HPDE6-E6E7 (cell line): ENCODE results near the gene C6orf52.

Source experiments
- DNase-seq: peaks from one replicate; pipeline ENCODE4 v3.0.0; 2011; ENCODE audit warnings: missing footprints; ENCODE audit errors: extremely low spot score

The C6orf52 gene

DNA sequence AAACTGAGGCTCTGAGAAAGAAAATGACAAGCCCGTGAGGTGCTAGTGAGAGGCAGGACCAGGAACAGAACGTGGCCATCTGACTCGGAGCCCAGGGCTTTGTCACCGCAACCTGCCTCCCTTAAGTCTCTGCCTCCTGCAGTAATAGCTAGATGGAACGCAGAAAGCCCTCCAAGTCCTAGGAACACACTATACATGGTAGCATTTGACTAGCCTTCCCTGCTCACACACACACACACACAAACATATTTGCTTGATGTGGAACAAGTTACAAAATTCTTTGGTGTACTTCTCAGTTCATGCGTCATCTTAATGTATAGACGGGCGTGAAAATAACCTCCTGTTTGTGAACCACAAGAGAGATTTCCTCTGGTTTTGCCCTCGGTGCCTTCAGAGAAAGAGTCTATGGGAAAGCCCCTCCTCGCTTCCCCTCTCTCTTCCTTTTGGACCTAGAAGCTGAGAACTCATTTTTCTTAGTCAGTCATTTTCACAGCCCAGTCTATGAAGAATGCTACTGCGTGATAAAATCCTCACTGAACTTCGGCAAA lies 38.8 kb downstream of the C6orf52 start:
- no peak for DNase-seq

DNA sequence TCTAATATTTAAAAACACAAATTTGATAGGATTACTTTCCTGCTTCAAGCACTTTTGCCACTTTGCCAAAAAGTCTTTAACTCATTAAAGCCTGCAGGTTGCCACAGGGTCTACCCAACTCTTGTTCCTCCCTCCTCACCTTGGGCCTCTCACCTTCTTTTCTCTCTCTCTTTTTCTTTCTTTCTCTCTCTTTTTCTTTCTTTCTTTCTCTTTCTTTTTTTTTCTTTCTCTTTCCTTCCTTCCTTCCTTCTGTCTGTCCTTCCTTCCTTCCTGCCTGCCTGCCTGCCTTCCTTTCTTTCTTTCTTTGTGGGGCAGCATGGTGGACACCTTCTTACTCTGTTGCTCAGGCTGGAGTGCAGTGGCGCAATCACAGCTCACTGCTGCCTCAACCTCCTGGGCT lies 50.2 kb downstream of the C6orf52 start:
- DNase-seq = no peak

DNA sequence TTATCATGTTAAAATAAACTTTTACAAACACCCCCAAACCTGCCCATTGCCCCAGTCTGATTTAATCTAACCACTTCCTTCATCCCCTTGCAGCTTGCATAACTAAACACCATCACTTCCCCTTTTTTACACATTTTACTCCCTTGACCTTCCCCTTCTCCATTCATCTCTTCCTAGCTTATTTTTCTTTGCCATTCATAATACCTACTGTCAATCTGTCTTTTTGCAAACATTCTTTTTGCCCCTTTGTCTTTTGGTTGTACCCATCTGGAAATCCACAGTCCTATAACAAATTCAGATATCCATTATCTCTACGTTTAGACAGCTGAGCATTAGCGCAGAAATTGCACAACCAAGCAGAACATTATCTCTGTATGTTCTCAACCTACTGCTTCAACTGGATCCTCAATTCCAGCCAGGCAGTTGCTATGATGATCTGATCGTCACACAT lies 51.2 kb downstream of the C6orf52 start:
- DNase-seq = no peak

DNA sequence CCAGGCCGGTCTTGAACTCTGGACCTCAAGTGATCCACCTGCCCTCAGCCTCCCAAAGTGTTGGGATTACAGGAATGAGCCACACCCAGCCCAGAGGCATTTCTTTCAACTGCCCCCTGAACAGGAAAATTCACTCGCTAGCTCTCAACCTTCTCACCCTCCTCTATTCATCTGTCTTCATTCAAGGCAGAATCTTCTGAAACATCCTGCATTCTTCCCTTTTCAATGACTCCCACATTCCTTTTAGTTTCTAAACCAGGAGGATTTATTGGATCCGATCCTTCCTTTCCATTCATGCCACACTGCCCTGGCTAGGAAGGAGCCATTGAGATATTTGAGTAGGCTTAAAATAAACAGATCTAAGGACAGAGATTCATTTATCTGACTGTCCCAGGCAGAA lies 52.9 kb downstream of the C6orf52 start:
- no peak for DNase-seq

DNA sequence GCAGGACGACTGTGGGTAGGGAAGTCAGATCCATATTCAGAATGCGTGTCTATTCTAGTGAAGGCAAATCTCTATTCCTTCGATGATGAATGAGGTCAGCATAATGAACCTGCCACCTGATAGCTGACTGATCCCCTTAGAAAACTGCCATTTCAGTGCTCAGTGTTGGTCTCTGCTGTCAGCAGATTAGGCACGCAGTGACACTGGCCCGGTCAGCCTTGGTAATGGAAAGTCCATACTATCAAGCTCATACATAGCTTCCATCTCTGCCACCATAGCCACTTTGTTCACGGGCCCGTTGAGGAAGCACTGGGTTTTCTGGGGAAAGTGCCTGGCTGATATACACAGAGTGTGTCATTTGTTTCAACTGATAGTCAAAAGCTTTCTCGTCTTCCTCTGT lies 54.0 kb downstream of the C6orf52 start:
- no peak for DNase-seq

DNA sequence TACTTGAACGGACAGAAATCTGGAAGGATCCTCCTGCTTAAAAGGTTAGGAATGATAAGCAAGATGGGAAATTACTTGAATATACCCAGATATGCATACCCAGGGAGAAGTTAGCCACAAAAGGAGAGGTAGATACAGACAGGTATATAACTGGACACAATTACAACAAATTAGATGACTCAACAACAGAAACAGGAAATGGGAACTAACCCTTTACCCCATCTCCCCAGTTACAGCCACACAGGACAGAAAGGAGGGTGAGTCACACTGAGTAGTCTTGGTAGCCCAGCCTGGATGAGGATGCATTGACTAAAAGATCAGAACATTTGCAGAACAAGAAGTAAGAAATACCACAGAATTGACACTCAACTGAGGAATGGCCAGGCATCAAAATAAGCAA lies 61.2 kb downstream of the C6orf52 start:
- DNase-seq = peak; percentile 94

DNA sequence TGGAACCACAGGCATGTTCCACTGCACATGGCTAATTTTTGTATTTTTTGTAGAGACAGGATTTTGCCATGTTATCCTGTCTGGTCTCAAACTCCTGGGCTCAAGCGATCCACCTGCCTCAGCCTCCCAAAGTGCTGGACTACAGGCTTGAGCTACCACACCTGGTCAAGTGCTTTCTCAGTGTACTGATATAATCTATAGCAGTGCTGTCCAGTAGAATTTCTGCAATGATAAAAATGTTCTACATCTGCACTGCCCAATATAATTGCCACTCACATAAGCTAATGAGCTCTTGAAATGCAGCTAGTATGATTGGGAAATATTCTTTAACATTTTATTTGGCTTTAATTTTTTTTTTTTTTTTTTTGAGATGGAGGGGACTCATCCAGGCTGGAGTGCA lies 64.2 kb downstream of the C6orf52 start:
- DNase-seq = no peak

DNA sequence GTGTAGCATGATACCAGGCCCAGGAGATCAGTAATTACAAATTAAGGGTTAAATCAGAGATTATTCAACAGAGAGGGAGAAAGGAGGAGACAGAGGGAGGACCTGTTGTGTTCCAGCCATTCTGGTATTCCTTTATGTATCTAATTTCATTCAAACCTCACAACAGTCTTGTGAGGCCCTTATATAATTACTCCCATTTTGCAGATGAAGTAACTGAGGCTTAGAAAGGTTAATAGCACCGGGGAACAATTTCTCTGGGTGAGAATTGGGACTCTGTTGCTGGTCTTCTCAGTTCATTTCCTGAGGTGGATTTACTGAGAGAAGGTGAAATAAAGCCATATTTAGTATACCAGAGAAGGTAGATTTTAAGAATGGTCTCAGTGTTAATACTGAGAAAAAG lies 66.6 kb downstream of the C6orf52 start:
- DNase-seq = no peak

DNA sequence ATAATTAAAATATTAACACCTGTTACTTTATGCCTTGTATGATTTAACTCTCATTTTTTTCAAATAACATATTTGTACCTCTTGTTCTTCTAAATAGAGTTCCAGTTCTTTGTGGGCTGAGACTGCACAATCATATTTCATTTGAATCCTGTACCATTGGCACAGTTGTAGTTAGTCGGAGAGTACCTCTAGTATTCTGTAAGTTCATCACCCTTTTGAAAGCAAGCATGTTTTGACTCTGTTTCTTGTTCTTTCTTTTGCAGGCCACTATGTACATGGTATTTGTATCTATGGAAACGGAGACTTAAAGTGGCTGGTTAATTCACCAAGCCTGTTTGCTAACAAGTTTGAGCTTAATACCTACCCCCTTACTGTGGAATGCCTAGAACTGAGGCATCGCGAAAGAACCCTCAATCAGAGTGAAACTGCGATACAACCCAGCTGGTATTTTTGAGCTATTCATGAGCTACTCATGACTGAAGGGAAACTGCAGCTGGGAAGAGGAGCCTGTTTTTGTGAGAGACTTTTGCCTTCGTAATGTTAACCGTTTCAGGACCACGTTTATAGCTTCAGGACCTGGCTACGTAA lies 68.2 kb downstream of the C6orf52 start:
- no peak for DNase-seq

DNA sequence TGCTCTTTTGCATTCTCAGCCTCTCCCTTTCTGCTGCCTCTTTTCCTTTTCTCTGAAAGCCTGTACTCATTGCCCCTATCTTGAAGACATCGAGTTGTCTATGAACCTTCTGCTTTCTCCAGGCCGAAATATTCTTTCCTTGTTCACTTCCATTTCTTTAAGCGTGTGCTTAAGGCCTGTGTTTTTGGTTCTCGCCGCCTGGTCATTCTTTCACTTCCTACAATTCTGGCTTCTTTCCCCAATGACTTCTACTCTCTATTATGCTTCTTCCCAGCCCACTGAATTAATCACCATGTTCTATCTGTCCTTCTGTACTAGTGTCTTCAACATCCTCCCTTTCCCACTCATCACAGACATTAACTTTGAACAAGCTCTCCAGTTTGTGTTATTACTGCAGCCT lies 69.6 kb downstream of the C6orf52 start:
- DNase-seq = no peak

DNA sequence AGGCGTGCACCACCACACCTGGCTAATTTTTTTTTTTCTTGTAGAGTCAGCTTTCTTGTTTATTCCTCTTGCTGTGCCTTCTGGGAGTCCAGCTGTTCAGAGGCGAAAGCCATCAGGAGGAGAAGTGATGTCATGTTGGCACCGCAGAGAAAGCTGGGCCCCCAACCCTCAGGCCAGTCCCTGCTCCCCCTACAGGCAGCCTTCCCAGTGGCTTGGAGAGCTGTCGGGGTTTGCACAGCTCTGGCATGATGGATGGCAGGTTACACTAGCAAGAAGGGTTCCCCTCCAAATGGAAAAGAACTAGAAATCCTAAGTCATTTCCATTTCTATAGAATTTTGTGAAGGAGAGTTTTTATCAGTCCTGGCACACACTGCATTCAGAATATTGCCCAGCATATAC lies 72.6 kb downstream of the C6orf52 start:
- DNase-seq = no peak
